Fibroblast of skin of left biceps (primary cell): ENCODE data around the gene SRGAP2.
"Not testable (repeated sequence)": the region's sequence is repeated elsewhere in the genome, so short reads cannot be mapped to it uniquely, and the experiment has no call there.

ENCODE experiments used
- DNase-seq, 2 experiments: peaks; one replicate each; pipeline ENCODE4 v3.0.0-alpha.2; 2013; ENCODE audit warnings: low read depth in 2 of 2

Gene SRGAP2

GRCh38 chr1:206205569-206205968 is 2.2 kb downstream of the SRGAP2 start:
- DNase-seq: not testable (repeated sequence)

GRCh38 chr1:206210802-206211201 is 7.5 kb downstream of the SRGAP2 start:
- not testable (repeated sequence) for DNase-seq

GRCh38 chr1:206215600-206216392 is 12.5 kb downstream of the SRGAP2 start:
- DNase-seq: not testable (repeated sequence)

- not testable (repeated sequence) for DNase-seq
Observed at GRCh38 chr1:206218285-206218684, 14.9 kb downstream of the SRGAP2 start.

- DNase-seq: not testable (repeated sequence)
Observed at GRCh38 chr1:206218765-206219164, 15.4 kb downstream of the SRGAP2 start.

- not testable (repeated sequence) for DNase-seq
Observed at GRCh38 chr1:206219514-206220331, 16.4 kb downstream of the SRGAP2 start.

GRCh38 chr1:206220332-206221000 is 17.1 kb downstream of the SRGAP2 start:
- not testable (repeated sequence) for DNase-seq

GRCh38 chr1:206221585-206221984 is 18.2 kb downstream of the SRGAP2 start:
- not testable (repeated sequence) for DNase-seq

- DNase-seq: not testable (repeated sequence)
Observed at GRCh38 chr1:206224190-206224776, 20.9 kb downstream of the SRGAP2 start.

- not testable (repeated sequence) for DNase-seq
Observed at GRCh38 chr1:206225386-206225785, 22.0 kb downstream of the SRGAP2 start.

- DNase-seq: not testable (repeated sequence)
Observed at GRCh38 chr1:206226886-206227285, 23.5 kb downstream of the SRGAP2 start.

- not testable (repeated sequence) for DNase-seq
Observed at GRCh38 chr1:206229286-206229685, 25.9 kb downstream of the SRGAP2 start.

GRCh38 chr1:206231989-206232388 is 28.6 kb downstream of the SRGAP2 start:
- DNase-seq: not testable (repeated sequence)

- not testable (repeated sequence) for DNase-seq
Observed at GRCh38 chr1:206232970-206233645, 29.8 kb downstream of the SRGAP2 start.

- DNase-seq: not testable (repeated sequence)
Observed at GRCh38 chr1:206234189-206234916, 31.0 kb downstream of the SRGAP2 start.

GRCh38 chr1:206235190-206235589 is 31.8 kb downstream of the SRGAP2 start:
- not testable (repeated sequence) for DNase-seq

- peak; percentile 28 to 44 for DNase-seq
Observed at GRCh38 chr1:206240288-206240687, 36.9 kb downstream of the SRGAP2 start.

- not testable (repeated sequence) for DNase-seq
Observed at GRCh38 chr1:206243335-206243734, 40.0 kb downstream of the SRGAP2 start.

- not testable (repeated sequence) for DNase-seq
Observed at GRCh38 chr1:206245479-206245878, 42.1 kb downstream of the SRGAP2 start.
